MM.1S (cell line): ENCODE results near the gene C19orf38.

Experiments used
- CTCF ChIP-seq: fragments of 300-600 bp; sonication (generic); IDR thresholded peaks from 2 replicates; pipeline ENCODE4 v1.5.1; 2016; ENCODE audit warnings: antibody characterized with exemption, low read length, mixed read lengths
- EZH2 ChIP-seq: fragments of 300-600 bp; sonication (generic); optimal IDR thresholded peaks from 2 replicates; pipeline ENCODE3; 2017; ENCODE audit warnings: low read depth, mild to moderate bottlenecking, antibody characterized with exemption, low read length, mixed read lengths

GRCh38 chr19:10912619-10913018, 64.4 kb downstream of the C19orf38 start:
- TF ChIP-seq CTCF (no peak), EZH2 (no peak)
